ENCODE results near the gene ZC2HC1C.
A peak's percentile ranks its signal among the peaks of the same experiment; 100 is the strongest.

Gene ZC2HC1C, protein sequence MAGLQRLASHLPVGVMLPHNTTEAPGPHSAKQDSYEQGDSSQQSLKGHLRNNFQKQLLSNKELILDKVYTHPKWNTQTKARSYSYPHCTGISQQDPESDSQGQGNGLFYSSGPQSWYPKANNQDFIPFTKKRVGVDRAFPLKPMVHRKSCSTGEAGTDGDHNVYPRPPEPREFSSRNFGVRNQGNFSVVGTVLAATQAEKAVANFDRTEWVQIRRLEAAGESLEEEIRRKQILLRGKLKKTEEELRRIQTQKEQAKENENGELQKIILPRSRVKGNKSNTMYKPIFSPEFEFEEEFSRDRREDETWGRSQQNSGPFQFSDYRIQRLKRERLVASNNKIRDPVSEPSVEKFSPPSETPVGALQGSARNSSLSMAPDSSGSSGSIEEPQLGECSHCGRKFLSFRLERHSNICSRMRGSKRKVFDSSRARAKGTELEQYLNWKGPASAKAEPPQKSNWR

DNA sequence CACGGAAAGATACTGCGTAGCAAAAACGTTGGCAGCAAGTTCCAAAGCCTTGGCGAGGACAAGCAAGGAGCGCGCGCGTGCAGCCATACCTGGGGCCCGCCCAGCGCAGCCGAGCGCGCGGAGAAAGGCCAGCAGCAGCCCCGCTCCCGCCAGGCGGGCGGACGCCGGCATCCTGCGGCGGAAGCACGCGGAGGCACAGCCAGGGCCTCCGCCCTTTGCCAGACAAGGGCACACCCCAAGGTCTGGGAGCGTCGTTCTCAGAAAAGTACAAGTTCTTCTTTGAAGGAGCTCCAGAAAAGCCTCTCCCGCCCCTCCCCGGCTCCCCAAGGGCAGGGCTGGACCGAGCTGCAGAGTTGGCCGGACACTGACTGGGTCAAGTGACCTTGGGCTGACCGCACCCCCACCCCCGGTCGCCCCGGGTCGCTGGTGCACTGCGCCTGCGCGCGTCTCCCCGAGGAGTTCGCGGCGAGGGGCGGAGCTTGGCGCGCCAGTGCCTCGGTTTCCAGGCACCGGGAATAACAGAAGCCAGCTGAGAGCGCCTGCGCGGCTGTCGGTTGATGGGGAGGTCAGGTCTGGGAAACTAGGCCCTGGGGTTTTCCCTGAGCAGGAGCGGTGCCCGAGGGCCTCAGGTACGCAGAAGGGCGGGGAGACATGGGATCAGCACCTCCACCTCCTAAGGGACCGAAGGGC lies at the start of gene ZC2HC1C:
Gene ZC2HC1C, plus strand, starts transcription at position 521 of the 690 bp plus-strand sequence. CDS start 933 bp downstream, outside the sequence.
- DNase-seq, result peak; percentile 78

DNA sequence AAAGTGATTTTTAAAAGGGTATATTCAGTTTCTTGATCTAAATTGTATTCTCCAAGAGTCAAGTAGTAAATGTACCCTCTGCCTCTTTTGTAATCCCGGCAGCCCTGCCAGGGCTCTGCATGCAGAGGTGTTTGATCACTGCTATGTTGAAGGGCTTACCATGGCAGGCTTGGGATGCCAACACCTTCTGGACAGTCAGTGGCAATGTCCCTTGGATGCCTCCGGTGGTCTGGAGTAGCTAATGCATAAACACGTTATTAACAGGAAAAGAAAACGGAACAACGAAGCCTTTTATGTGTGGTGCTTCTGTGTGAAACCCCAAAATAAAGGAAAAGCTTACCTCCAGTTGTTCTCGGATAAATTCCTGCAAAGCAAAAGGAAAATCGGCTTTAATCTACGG lies 46.8 kb upstream of the ZC2HC1C start:
- DNase-seq, result peak; percentile 19

DNA sequence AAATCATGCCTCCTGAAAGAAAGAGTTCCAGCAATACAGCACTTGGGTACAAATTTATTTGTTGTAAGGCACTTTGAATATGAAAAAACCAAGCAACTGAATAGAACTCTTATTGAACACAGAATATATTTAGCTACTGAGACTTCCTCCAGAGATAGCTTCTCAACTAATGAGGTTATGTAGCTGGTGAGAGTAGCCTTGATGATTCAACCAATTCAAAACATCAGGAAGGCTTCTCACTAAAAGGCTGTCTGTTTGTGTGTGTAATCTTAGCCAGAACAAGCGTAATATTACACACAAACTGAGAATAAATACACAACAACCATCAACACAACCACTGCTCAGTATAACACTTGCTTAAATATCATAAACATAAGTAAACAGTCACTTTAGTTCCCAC lies 46.3 kb upstream of the ZC2HC1C start:
- no peak for DNase-seq

DNA sequence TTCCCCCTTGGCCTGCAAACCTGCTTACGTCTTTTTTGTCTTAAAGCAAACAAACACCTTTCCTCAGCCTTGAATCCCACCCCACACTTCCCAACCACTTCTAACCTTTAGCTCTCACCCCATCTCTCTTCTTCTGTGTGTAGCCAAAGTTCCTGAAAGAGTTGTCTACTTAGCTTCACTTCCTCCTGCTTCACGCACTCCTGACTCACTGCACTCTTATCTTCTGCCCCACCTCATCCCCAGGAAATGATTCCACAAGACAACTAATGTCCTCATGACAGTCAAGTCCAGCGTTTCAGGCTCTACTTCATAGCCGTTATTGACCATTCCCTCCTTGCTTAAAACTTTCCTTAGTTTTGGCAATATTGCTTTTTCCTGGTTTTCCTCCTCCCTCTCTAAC lies 44.4 kb upstream of the ZC2HC1C start:
- no peak for DNase-seq

DNA sequence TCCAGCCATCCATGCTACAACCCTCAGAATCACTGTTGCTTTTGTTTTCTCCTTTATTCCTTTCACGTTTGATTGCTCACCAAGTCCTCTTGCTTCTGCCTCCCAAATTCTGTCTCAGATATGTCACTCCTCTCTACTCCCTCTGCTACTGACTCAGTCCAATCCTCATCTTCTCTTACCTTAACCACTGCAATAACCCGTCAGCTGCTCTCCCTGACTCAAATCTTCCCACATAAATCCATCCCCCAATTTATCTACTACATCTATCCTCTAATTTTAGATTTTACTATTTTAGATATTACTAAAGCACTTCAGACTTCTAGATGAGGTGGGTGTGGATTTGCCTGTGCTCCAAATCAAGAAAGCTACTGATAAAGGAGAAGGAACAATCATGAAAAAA lies 43.6 kb upstream of the ZC2HC1C start:
- DNase-seq, result no peak

- DNase-seq, result no peak
Measured at GRCh38 chr14:75030147-75030546, 39.3 kb upstream of the ZC2HC1C start.

DNA sequence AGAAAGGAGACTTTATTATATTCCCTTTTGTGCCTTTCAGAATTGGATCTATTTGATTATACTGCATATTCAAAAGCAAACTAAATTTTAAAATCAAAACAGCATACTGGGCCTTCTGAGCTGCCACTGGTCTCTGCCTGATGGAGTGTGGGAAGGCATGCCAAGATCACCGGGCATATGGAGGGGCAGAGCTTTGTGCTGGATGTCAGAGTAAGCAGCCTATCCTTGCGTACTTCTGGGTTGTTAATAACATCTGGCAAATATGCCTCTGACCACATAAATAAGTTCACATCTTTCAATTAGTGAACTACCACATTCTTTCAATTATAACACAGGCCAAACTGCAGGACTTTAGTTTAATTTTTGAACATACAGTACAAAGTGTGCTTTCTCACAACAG lies 36.5 kb upstream of the ZC2HC1C start:
- DNase-seq, result no peak

- DNase-seq, result no peak
Measured at GRCh38 chr14:75040507-75040906, 28.9 kb upstream of the ZC2HC1C start.

GRCh38 chr14:75040959-75041358 lies 28.5 kb upstream of the ZC2HC1C start:
- no peak for DNase-seq

- no peak for DNase-seq
Measured at GRCh38 chr14:75041613-75042012, 27.8 kb upstream of the ZC2HC1C start.

DNA sequence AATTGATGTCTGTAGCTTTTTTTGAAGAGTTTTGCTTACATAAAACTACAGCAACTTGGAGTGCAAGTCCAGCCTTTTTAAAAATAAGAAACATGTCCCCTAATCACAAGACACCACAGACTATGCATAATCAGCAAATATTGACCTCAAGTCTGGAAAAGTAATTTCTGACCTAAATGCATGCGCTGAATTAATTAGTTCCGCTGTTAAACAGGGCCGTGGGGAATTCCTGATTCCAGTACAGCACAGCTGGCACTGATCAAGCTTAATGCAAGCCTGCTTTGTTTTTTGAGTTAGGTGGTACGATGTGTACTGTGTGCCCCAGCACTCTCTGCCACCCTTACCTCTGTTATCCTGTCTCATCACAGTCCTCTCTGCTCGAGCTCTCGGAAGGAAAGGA lies 27.4 kb upstream of the ZC2HC1C start:
- DNase-seq, result no peak

DNA sequence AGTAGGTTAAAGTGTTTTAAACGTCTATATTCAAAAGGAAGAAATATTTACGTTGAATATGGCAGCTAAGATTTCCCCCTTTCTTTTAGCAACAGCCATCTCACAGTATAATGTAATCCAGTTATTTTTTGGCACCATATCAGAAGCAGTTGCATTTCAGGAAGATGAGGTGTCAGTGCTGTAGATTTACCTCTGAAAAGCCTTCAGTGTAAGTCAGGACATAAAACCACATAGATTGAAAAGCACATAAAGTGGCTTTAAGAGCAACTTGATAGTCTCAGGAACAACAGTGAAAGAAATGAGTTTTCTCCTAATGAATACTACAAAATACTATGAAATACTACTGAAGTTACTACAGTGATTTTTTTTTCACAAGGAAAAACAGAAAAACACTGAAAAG lies 25.1 kb upstream of the ZC2HC1C start:
- DNase-seq, result no peak

DNA sequence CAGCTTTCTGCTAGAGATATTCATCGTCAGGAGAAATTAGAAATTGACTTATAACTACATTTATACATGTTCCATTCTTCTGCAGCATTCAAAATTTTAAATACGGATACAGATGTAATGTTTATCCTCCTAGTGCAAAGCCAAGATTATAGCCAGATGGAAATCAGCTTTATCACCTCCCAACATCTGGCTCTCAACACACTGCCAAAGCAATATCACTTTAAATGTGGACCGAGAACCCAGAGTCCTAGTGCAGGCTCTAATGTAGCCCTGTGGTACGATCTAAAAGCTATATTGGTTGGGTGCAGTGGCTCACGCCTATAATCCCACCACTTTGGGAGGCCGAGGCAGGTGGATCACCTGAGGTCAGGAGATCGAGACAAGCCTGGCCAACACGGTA lies 24.7 kb upstream of the ZC2HC1C start:
- no peak for DNase-seq

- DNase-seq, result no peak
Measured at GRCh38 chr14:75046275-75046674, 23.2 kb upstream of the ZC2HC1C start.

GRCh38 chr14:75046899-75047298 lies 22.5 kb upstream of the ZC2HC1C start:
- no peak for DNase-seq

DNA sequence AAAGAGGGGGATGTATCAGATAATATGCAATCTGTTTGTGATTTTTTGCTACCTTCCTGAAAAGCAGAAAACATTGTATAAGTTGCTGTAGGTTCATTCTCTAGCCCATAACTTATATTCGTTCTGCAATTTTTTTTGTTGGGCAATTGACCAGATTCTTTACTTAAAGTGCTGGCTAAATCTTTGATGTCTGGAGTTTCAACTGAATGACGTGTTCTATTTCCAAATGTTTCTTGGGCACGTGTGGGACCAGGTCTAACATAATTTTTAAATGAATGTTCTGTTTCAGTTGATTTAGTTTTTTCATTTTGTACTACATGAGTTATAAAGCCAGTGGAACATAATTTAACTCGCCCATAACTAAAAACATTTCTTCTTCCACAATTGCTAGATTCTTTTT lies 21.9 kb upstream of the ZC2HC1C start:
- DNase-seq, result no peak

DNA sequence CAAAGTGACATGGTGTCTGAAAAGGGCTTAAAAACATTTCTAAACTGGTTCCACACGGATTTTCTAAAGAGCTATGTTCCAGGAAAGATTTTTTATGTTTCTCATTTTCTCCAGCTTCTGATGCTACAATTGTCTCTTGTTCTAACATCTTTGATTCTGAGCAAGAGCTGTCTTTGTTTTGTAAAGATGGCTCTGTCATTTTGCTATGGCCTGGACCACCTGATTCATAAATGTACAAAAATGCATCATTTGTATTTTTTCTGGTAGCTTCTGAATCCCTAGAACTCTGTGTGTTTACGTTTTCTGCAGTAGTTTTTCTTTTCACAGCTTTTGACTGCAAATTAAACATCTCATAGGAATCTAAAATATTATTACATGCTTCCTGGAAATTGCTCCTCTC lies 21.3 kb upstream of the ZC2HC1C start:
- DNase-seq, result no peak

GRCh38 chr14:75049136-75049535 lies 20.3 kb upstream of the ZC2HC1C start:
- DNase-seq, result no peak

DNA sequence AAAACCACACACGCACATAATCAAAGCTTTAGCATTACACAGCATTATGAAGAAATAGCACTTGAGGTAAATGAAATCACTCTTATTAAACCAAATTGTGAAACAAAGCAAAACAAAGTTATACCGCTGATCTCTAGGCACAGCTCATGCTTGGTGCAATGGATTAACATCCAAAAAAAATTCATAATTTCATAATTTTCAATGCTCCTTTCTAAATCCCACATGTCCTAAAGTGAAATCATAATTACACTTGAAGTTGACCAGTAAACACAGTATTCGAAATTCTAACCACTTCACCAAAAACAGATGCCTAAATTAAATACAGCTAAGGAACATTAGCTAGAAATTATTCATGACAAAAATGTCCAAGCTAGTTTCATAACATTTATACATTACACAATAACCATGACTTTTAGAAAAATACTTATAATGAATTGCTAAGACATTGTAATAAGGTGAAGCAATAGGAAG lies 19.7 kb upstream of the ZC2HC1C start:
- no peak for DNase-seq

- peak; percentile 79 for DNase-seq
Measured at GRCh38 chr14:75050852-75051555, 18.4 kb upstream of the ZC2HC1C start, which contains the start of gene MLH3. Gene MLH3, minus strand, starts transcription at chr14:75051467. Its CDS starts 1,812 bp downstream, at chr14:75049655.

DNA sequence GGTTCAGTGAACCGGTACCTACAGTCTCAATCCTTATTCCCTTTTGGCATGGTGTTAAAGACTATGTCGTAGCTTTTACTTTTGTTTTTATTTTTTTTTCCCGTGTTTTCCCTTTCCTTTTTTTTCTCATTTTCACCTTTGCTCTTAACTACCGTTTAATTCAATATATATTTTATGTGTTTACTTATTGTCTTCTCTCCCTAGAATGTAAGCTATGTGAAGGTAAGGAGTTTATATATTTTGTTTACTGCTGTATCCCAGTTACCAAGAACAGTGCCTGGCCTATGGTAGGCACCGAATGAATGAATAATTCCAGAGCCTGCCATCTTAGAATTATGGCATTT lies 17.9 kb upstream of the ZC2HC1C start:
- no peak for DNase-seq

DNA sequence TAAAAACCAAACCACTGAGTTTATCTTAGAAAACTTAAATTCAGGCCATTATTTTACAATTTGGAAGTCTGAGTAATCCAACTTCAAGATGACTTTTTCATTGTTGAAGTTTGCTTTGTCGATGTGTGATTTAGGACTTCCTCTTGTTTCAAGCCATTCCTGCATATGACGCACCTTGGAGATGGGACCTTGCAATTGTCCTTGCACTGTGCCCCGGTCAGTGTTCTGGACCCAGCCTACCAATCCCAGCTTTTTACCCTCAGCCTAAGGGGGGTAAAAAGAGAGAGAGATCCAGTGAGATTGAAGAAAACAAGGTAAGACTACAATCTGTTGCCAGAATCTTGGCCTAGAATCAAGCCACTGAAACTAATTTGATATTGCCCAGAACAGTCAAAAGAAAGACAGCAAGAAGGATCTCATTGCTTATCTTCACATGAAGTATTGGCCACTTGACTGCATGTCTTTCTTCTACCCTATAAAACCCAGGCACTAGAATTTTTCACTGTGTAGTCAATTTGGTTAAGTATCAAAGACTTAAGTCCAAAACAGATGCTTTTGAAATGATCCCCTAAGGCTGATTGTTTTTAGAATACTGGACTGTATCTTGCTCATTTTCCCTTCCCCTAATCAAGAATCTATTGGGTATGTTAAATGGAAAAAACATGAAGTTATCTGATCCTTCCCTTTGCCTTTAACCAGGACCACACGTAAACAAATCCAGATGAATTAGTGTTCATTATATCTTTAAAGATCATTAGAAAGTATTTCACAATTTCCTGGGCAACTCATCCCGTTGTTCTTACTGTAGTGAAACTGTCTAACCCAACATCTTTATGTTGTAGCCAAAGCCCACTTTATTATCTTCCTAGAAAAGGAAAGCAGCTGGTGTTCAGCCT lies 15.8 kb upstream of the ZC2HC1C start:
- DNase-seq, result no peak

GRCh38 chr14:75054421-75054820 lies 15.0 kb upstream of the ZC2HC1C start:
- DNase-seq, result no peak
